ENCODE measurements around the gene XYLT2. TPM values are rescaled to one million over a fixed set of nuclear protein-coding genes. Genes with fewer than 3 reads are reported as not detected.

XYLT2 gene
- total and polyA plus RNA-seq, 2 of the 8 experiments (the other 6 are each of a cell fraction or from before 2014, with no cell fraction given): 28.0 to 29.9 TPM

DNA sequence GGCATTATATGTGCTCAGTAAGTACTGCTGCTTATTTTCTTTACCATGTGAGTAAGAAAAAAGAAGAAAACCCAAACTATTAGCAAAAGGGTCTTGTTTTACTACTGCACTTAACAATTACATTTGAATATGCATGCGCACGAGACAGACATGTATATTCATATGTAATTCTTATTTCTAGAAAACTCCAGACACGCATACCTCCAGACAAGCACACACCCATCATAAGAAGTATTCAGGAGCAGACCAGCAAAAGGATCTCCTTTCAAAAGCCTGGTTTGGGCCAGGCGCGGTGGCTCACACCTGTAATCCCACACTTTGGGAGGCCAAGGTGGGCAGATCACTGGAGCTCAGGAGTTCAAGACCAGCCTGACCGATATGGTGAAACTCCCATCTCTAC is 43.6 kb downstream of the XYLT2 start:
- Histone ChIP-seq H2AK5ac (ENCODE audit: low read depth, low read length) (no peak overlapping the region), H3K56ac (replicated peaks; ENCODE audit: insufficient read length, low read depth, low read length) (no peak overlapping the region), H3K79me2 (ENCODE audit: control insufficient read depth in 1 of 2, insufficient read depth in 2 of 2, low read length in 2 of 2) (0 out of 4 replicates have a peak, but pooled peaks cover 0 to 2% of the 10 kb centered on the region in 2 experiments), H3K9ac (replicated peaks in 1 of 4; ENCODE audit: extremely low read depth in 1 of 4, low read depth in 3 of 4, low read length in 3 of 4) (no peak overlapping the region), H3K36me3 (ENCODE audit: control insufficient read depth in 2 of 4, insufficient read depth in 4 of 4, low read length in 3 of 4) (peaks cover 48 to 87% (median 82%) of the 10 kb centered on the region in 4 experiments), H2BK5ac (ENCODE audit: low read depth, low read length) (no peak overlapping the region), H3K18ac (ENCODE audit: extremely low read depth, low read length) (no peak overlapping the region), H3K79me1 (ENCODE audit: low read depth, low read length) (no peaks in the 10 kb centered on the region), H2AFZ (ENCODE audit: low read length) (no peak overlapping the region), H4K91ac (replicated peaks; ENCODE audit: insufficient read length, low read length) (no peak overlapping the region), H4K20me1 (replicated peaks in 1 of 2; ENCODE audit: control insufficient read depth in 1 of 2, insufficient read depth in 2 of 2, low read length in 2 of 2) (peaks cover 4 to 13% of the 10 kb centered on the region in 2 experiments), H3K14ac (ENCODE audit: insufficient read length) (no peak overlapping the region), H2BK120ac (replicated peaks; ENCODE audit: low read depth, low read length) (no peak overlapping the region), H3K4me1 (replicated peaks in 1 of 4; ENCODE audit: control insufficient read depth in 3 of 4, insufficient read depth in 4 of 4, low read length in 3 of 4) (no peaks in the 10 kb centered on the region), H2BK12ac (ENCODE audit: low read depth, low read length) (no peak overlapping the region), H3K23me2 (ENCODE audit: low read depth, low read length) (no peaks in the 10 kb centered on the region), H2BK20ac (ENCODE audit: low read length) (no peak overlapping the region), H3K4ac (replicated peaks; ENCODE audit: insufficient read length, low read depth, low read length) (no peak overlapping the region), H2BK15ac (ENCODE audit: low read length) (no peak overlapping the region), H3K4me2 (ENCODE audit: insufficient read depth in 1 of 2, low read depth in 2 of 2, low read length in 2 of 2) (no peak overlapping the region), H4K8ac (ENCODE audit: extremely low read depth, insufficient read depth, low read length) (no peak overlapping the region), H3K27me3 (replicated peaks in 1 of 4; ENCODE audit: control insufficient read depth in 3 of 4, extremely low read depth in 1 of 4, insufficient read depth in 3 of 4, low read length in 3 of 4) (no peaks in the 10 kb centered on the region), H3K4me3 (ENCODE audit: extremely low read depth in 1 of 4, insufficient read depth in 2 of 4, low read depth in 3 of 4, low read length in 4 of 4) (no peak overlapping the region), H3K27ac (ENCODE audit: low read depth, low read length) (no peak overlapping the region), H3K23ac (ENCODE audit: insufficient read length) (no peak overlapping the region), H4K5ac (ENCODE audit: insufficient read length, low read depth, low read length) (no peak overlapping the region), H3K9me3 (ENCODE audit: insufficient read depth in 2 of 2, low read depth in 1 of 2, low read length in 1 of 2) (no peaks in the 10 kb centered on the region)
- 95% methylated on average over 6 of the region's 6 CpGs; no CpG with 5 or more reads in 1 of the 2 experiments for WGBS, 2 experiments (ENCODE audit: extremely low coverage in 1 of 2, insufficient coverage in 1 of 2, insufficient read length in 1 of 2, insufficient replicate concordance in 2 of 2, low coverage in 1 of 2, low lambda C conversion rate in 2 of 2, missing lambda C conversion rate in 1 of 2)
- TF ChIP-seq CTBP2 (IDR thresholded peaks at IDR 0.05; ENCODE audit: borderline replicate concordance, insufficient read depth, insufficient read length, low read length) (no peak), TAF7 (optimal IDR thresholded peaks at IDR 0.05; ENCODE audit: borderline replicate concordance, low read depth, low read length) (no peak), ASH2L (IDR thresholded peaks at IDR 0.05; ENCODE audit: low read length) (no peak)
- ChIA-PET POLR2A (ENCODE audit: partially characterized antibody) (interaction anchor here (1.1 to 27.4 kb wide), 4 partner anchors 8 to 43 kb away, joined by 3 to 313 read pairs (median 6); partner anchors contain the start of genes EME1, LRRC59, MRPL27 and XYLT2), CTCF (ENCODE audit: partially characterized antibody) (interaction anchor here (0.6 to 3.5 kb wide), 4 partner anchors 8 to 28 kb away, joined by 3 to 30 read pairs (median 8); partner anchors contain the start of gene LRRC59)
- FAIRE-seq (no peak), DNase-seq (ENCODE audit: low read depth in 1 of 2, low spot score in 2 of 2) (no peak)
